NCI-H146 (cell line): Measurements from ENCODE around the gene PTPN4.

ENCODE experiments used
- DNase-seq: peaks from one replicate; lab custom pipeline; 2025; lab: John Stamatoyannopoulos, UW

The PTPN4 gene

DNA sequence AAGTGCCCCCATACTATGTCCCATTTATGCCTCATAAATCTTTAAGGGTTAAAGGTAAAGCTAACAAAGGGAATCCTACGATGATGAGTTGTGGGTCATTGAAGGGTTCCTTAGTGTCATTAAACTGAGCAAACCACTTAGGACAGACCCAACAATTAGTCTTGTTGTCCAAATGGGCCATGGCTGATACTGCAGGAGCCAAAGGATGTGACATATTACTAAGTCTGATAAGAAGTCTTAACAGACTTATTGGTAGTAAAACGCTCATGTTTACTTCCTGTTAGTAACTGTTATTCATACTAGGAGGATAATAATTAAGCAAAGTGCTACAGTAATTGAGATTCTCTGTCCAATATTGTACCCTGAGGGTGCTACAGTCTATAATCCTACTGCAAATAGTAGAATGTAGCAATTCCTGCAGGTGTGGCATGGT, 96.8 kb downstream of the PTPN4 start:
- peak; percentile 41 for DNase-seq

- no peak for DNase-seq
Measured at GRCh38 chr2:119857742-119858141, 98.0 kb downstream of the PTPN4 start.

- DNase-seq = no peak
Measured at GRCh38 chr2:119859528-119859927, 99.8 kb downstream of the PTPN4 start.

DNA sequence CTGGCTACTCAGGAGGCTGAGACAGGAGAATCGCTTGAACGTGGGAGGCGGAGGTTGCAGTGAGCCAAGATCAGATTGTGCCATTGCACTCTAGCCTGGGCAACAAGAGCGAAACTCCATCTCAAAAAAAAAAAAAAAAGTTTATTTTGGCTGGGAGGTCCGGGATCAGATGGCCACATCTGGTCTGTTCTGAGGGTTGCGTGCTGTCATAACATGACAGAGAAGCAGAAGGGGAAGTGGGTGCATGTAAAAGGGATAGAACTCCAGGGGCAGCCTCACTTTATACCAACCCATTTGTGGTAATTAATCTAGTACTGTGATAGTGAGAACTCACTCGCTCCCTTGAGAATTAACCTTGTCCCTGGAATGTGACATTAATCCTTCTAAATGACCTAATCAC, 101.2 kb downstream of the PTPN4 start:
- DNase-seq = no peak

DNA sequence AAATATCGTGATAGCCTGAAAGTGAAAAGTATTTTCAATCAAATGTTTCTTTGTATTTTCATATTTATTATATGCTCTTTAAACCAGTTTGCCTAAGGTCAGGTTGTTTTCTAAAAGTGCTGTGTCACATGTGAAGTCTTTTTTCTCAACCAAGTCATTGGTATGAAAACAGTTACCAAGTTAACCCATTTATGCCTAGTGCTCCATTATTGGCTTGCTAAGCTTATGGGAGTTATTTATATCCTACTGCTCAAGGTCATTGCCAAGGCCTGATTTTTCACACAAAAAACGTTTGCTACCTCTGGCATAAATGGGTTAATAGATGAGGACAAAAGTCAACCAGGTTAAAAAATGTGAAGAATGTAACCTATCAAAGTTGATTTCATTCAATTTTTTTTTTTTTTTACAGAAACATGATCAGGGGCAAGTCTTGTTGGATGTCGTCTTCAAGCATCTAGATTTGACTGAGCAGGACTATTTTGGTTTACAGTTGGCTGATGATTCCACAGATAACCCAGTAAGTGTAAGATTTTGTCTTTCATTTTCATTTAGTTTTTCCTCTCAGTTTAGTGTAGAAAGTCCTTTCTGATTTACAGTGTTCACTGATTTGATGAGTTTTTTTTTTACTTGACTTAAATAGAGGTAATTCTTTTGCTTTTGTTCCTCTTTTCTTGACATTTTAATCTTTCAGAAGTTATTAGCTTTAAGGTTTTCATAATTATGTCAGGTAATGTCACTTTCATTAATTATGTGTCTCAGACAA, 102.6 kb downstream of the PTPN4 start:
- DNase-seq = no peak

DNA sequence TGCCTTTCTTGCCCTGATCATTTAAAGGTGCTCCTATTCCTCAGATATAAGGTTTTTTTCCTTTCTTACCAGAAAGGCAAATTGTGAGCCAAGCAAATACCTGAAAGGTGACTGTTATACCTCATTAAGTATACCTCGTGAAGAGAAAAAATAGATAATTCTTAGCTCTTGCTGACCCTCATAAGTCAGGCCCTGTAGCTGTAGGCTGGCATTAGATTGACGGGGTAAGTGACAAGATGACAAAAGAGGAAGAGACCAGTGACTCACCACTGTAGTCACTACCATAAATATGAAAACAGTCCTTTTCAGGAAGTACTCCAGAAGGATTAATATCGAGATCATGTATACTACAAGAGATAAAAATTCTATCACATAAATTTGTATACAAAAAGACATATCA, 104.6 kb downstream of the PTPN4 start:
- DNase-seq = no peak

GRCh38 chr2:119871725-119872124, 112.0 kb downstream of the PTPN4 start:
- DNase-seq = no peak

DNA sequence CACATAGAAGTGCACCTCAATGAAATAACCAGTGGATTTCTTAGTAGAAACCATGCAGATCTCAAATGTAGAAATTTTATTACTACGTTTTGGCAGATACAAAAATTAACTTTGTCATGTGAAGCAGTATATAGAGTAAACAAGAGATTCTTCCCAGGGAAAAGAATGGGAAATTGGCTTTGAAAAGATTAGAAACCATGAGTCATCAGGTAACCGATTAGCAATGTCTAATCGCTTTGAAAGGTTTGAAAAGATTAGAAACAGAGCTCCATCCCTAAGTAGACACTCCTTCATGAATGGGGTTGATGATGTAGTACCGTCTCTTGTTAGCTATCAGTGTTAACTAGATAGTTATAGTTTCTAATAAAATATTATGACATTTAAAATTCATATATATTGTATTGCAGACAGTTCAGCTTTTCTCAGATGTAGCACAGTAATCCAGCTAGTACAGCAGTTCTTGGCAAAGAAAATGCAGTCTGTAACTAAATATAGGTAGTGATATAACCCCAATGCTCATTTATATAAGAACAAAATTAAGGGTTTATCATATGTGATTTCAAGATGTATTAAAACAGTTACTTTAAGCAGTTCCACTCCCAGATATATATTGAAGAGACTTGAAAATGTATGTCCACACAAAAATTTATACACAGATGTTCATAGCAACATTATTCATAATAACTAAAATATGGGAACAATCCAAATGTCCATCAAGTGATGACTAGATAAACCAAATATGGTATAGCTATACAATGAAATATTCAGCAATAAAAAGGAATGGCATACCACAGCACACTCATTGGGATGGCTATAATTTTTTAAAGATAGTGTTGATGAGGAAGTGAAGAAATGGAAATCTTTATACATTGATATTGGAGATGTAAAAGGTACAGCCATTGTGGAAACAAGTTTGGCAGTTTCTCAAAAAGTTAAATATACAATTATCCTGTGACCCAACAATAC, 113.9 kb downstream of the PTPN4 start:
- DNase-seq = no peak

- no peak for DNase-seq
Measured at GRCh38 chr2:119879502-119879901, 119.8 kb downstream of the PTPN4 start.

DNA sequence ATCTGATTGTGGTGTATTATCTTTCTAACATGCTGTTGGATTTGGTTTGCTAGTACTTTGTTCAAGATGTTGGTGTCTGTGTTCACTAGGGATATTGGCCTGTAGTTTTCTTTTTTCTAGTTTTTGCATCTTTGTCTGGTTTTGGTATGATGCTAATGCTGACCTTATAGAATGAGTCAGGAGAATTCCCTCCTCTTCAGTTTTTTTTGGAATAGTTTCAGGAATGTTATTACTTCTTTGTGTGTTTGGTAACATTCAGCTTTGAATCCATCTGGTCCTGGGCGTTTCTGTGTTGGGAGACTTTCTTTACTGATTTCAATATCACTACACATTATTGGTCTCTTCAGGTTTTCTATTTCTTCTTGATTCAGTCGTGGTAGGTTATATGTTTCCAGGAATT, 129.0 kb downstream of the PTPN4 start:
- DNase-seq = no peak

DNA sequence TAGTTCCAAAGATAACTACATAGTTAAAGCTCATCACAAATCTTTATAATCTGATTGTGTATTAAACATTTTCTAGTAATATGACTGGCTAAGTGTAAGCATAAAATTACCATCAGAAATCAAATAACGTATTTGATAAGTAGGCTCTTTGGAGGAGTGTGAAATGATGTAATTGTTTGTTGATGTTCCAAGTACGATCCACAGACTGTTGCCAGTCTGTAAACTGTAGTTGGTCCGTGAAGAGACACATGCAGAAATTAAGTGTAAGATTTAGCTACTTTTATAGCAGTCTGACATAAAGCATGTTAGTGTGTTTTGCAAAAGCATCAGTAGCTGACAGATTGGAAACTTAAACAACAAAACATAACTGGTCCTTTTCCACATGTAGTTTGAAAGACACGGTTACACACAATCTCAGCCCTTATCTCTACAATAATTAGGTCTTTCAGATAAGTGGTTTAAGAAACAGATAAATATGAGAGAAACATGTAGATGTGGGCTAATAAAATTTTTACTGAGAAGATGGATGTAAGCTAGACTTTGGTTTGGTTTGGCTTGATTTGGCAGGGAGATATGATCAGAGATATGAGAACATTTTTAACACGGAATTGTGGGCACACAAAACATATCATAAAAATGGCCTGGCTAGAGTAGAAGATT, 138.1 kb downstream of the PTPN4 start:
- no peak for DNase-seq

DNA sequence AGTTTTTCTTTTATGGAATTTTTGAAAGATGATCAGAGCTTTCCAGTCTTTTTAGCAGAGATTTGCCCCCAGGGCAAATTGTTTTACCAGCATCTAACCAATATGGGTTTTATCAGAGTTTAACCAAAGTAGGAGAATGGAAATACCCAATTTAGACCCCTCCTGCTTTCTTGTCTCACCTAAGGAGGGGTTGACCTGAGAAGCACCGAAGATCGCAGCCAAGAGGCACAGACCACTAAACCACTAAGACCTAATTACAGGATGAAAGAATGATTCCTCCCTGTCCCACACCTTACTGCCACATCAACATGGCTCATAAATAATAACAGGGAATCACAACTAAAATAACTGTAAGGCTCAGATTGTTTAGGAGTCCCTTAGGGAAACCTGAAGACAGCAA, 141.3 kb downstream of the PTPN4 start:
- DNase-seq = no peak

- DNase-seq = no peak
Measured at GRCh38 chr2:119910566-119910965, 150.8 kb downstream of the PTPN4 start.

DNA sequence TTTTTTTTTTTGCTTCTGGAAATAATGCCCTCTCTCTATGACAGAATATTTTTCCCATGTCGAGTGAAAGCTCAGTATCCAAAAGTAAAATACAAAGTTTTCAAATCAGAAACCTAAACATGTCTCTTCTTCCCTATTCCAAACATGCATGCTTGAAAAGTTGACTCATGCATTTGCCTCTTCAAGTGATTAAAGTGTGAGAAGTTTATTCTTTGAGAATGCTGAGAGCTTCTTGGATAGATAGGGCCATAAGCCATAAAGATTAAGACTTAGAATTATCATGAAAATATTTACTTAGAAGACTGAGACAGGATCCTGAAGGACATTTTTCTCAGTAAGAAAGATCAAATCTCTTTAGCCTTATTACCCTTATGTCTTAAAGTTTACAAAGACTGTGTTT, 154.5 kb downstream of the PTPN4 start:
- no peak for DNase-seq

GRCh38 chr2:119921825-119922224, 162.1 kb downstream of the PTPN4 start:
- DNase-seq = no peak

DNA sequence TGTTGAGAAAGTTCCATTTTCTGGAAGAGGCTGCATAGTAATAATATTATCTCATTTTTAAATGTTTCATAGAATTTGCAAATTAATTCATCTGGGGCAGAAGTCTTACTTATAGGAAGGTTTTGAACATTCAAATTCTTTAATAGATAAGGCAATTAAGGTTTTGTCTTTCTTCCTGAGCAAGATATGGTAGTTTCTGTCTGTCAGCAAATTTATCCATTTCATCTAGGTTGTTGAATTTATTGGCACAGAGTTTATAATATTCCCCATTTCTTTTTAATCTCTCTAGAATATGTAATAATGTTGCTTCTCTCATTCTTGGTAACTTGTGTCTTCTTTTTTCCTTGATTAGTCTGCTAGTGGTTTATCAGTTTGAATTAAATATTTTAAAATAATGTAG, 163.0 kb downstream of the PTPN4 start:
- DNase-seq = no peak

GRCh38 chr2:119929537-119929936, 169.8 kb downstream of the PTPN4 start:
- no peak for DNase-seq

- no peak for DNase-seq
Measured at GRCh38 chr2:119932809-119933208, 173.1 kb downstream of the PTPN4 start.

DNA sequence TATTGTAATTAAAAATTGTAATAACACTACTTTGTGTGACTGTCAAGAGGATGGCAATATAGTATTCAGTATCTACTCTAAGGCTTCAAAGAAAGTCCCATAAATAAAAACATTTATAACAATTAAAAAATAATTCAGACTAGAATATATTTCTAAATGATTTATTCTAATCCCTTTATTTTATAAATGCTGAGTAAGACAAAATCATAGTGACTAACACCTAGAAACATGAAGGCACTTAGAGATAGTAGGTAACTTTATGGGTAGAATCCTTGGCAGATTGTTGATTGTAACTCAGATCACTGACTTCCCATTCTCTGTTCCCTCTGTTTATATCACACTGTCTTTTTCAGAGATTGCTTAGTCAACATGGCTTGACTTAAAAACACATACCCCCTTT, 174.6 kb downstream of the PTPN4 start:
- DNase-seq = no peak

GRCh38 chr2:119937680-119938079, 178.0 kb downstream of the PTPN4 start:
- no peak for DNase-seq

- no peak for DNase-seq
Measured at GRCh38 chr2:119939915-119940314, 180.2 kb downstream of the PTPN4 start.

DNA sequence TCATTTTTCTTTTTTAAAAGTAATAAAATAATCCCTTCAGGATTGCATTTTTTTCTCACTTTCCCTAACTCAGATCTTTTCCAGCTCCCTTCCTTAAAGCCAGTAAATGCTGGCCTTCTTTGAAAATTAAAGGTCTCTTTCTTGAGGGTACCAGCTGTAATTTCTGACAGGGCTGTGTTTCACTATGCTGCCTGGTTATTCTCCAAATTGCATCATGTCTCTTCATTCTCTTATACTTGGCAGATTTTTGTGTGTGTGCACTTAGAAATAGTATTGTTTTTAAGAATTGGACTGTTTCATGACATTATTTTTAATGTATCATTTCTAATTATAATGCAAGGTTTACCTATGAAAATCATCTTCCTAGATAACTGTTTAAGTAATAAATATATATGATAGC, 181.1 kb downstream of the PTPN4 start:
- DNase-seq = no peak

DNA sequence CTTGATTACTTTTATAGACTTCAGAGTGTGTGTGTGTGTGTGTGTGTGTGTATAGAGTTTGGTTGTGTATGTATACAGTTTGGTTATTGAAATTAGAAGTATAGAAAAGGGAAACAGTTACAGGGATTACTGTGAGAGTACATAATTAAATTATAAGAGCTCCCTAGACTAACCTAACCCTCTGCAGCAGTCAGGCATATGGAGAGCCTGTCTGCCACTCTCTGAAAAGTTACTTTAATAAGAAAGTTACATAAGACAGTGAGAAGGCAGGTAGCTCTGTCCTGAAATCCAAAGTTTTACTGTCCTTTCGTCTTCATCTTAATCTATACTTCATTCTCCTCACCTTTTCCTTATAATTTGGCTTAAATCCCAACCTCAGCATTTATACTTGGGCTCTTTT, 181.7 kb downstream of the PTPN4 start:
- no peak for DNase-seq
